Osteoblast (primary cell): Measurements from ENCODE around the gene CCDC178. TPM values are rescaled to one million over a fixed set of nuclear protein-coding genes. Genes with fewer than 3 reads are reported as not detected.

Experiments
- DNase-seq: peaks from one replicate; pipeline ENCODE4 v3.0.0; 2011; ENCODE audit warnings: low spot score, mixed read lengths; ENCODE audit not compliant: insufficient read length; ENCODE audit errors: missing footprints
- H2AFZ ChIP-seq: 2 replicates; pipeline ENCODE4 v1.6.0; 2011; ENCODE audit warnings: mild to moderate bottlenecking, low read length
- H3K27ac ChIP-seq: 2 replicates; pipeline ENCODE4 v1.5.1; 2011; ENCODE audit warnings: mild to moderate bottlenecking, low read depth, low read length, moderate library complexity
- H3K27me3 ChIP-seq: 2 replicates; pipeline ENCODE4 v1.6.0; 2012; ENCODE audit warnings: mild to moderate bottlenecking, control low read depth, inconsistent platforms, low read length, moderate library complexity; ENCODE audit not compliant: insufficient read depth
- H3K36me3 ChIP-seq: 2 replicates; pipeline ENCODE4 v1.5.1; 2011; ENCODE audit warnings: mild to moderate bottlenecking, low read length, control low read depth, moderate library complexity; ENCODE audit not compliant: insufficient read depth
- H3K4me1 ChIP-seq: 2 replicates; pipeline ENCODE4 v1.5.1; 2011; ENCODE audit warnings: mild to moderate bottlenecking, low read length, control low read depth, moderate library complexity; ENCODE audit not compliant: insufficient read depth
- H3K4me2 ChIP-seq: 2 replicates; pipeline ENCODE4 v1.6.0; 2011; ENCODE audit warnings: mild to moderate bottlenecking, low read length; ENCODE audit not compliant: insufficient read depth
- H3K4me3 ChIP-seq: fragments of 200-600 bp; sonication (generic); 3 replicates; pipeline ENCODE4 v1.5.1; 2012; ENCODE audit warnings: mild to moderate bottlenecking, low read length, inconsistent platforms; ENCODE audit not compliant: insufficient read depth
- H3K79me2 ChIP-seq: 2 replicates; pipeline ENCODE4 v1.6.0; 2012; ENCODE audit warnings: mild to moderate bottlenecking, low read length, control low read depth, inconsistent platforms; ENCODE audit not compliant: insufficient read depth
- H3K9me3 ChIP-seq: 2 replicates; pipeline ENCODE4 v1.5.1; 2011; ENCODE audit warnings: low read depth, low read length, control low read depth
- H4K20me1 ChIP-seq: 2 replicates; pipeline ENCODE4 v1.6.0; 2012; ENCODE audit warnings: mild to moderate bottlenecking, low read length, control low read depth; ENCODE audit not compliant: insufficient read depth
- total RNA-seq: library from RNA; depleted of rRNA; stranded (reverse); fragments of >200 nt; gene quantifications from 2 replicates; pipeline ENCODE4 v1.2.3, GENCODE V29; 2012
- TF ChIP-seq, protein P1 (sequence below): IDR thresholded peaks from 2 replicates; pipeline ENCODE4 v1.5.1; 2011; ENCODE audit warnings: mild to moderate bottlenecking, low read depth, low read length, moderate library complexity; ENCODE audit errors: extremely low read depth

CCDC178 gene
- total RNA-seq, 1 donor, result not detected

DNA sequence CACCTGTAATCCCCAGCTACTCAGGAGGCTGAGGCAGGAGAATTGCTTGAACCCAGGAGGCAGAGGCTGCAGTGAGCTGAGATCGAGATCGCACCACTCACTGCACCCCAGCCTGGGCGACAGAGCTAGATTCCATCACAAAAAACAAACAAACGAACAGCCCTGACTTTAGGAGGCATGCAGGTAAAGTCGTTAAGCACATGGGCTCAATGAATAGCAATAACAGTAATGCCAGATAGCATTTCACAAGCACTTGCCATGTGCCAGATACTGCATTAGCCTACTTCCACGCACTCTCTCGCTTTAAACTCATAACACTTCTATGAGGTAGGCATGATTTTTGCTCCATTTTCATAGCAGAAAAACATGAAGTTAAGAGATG, 532.1 kb downstream of the CCDC178 start:
- TF ChIP-seq, protein P1, sequence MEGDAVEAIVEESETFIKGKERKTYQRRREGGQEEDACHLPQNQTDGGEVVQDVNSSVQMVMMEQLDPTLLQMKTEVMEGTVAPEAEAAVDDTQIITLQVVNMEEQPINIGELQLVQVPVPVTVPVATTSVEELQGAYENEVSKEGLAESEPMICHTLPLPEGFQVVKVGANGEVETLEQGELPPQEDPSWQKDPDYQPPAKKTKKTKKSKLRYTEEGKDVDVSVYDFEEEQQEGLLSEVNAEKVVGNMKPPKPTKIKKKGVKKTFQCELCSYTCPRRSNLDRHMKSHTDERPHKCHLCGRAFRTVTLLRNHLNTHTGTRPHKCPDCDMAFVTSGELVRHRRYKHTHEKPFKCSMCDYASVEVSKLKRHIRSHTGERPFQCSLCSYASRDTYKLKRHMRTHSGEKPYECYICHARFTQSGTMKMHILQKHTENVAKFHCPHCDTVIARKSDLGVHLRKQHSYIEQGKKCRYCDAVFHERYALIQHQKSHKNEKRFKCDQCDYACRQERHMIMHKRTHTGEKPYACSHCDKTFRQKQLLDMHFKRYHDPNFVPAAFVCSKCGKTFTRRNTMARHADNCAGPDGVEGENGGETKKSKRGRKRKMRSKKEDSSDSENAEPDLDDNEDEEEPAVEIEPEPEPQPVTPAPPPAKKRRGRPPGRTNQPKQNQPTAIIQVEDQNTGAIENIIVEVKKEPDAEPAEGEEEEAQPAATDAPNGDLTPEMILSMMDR, result no peak
- no peak for DNase-seq
- H3K9me3 ChIP-seq, result no peaks in the 10 kb centered on the region
- no peak overlapping the region for H3K27ac ChIP-seq
- H4K20me1 ChIP-seq, result no peaks in the 10 kb centered on the region
- peaks cover 16% of the 10 kb centered on the region for H3K4me1 ChIP-seq
- H3K4me3 ChIP-seq, result no peak overlapping the region
- H3K79me2 ChIP-seq, result no peaks in the 10 kb centered on the region
- no peak overlapping the region for H3K4me2 ChIP-seq
- peaks cover 3% of the 10 kb centered on the region for H3K27me3 ChIP-seq
- no peak overlapping the region for H2AFZ ChIP-seq
- H3K36me3 ChIP-seq, result no peaks in the 10 kb centered on the region

GRCh38 chr18:32907648-32908423, 532.7 kb downstream of the CCDC178 start:
- Histone ChIP-seq H3K9me3 (no peaks in the 10 kb centered on the region), H3K27ac (no peak overlapping the region), H3K27me3 (peaks cover 3% of the 10 kb centered on the region), H3K4me2 (no peak overlapping the region), H3K4me3 (no peak overlapping the region), H3K79me2 (no peaks in the 10 kb centered on the region), H4K20me1 (no peaks in the 10 kb centered on the region), H3K36me3 (no peaks in the 10 kb centered on the region), H2AFZ (no peak overlapping the region), H3K4me1 (peaks cover 16% of the 10 kb centered on the region)
- DNase-seq, result no peak
- TF ChIP-seq, protein P1, result no peak

GRCh38 chr18:32907311-32907585, 533.3 kb downstream of the CCDC178 start:
- no peaks in the 10 kb centered on the region for H3K9me3 ChIP-seq
- peaks cover 3% of the 10 kb centered on the region for H3K27me3 ChIP-seq
- H4K20me1 ChIP-seq, result no peaks in the 10 kb centered on the region
- no peaks in the 10 kb centered on the region for H3K79me2 ChIP-seq
- H2AFZ ChIP-seq, result no peak overlapping the region
- no peak overlapping the region for H3K27ac ChIP-seq
- no peak overlapping the region for H3K4me2 ChIP-seq
- peaks cover 16% of the 10 kb centered on the region for H3K4me1 ChIP-seq
- TF ChIP-seq, protein P1, result no peak
- H3K36me3 ChIP-seq, result no peaks in the 10 kb centered on the region
- no peak for DNase-seq
- no peak overlapping the region for H3K4me3 ChIP-seq

DNA sequence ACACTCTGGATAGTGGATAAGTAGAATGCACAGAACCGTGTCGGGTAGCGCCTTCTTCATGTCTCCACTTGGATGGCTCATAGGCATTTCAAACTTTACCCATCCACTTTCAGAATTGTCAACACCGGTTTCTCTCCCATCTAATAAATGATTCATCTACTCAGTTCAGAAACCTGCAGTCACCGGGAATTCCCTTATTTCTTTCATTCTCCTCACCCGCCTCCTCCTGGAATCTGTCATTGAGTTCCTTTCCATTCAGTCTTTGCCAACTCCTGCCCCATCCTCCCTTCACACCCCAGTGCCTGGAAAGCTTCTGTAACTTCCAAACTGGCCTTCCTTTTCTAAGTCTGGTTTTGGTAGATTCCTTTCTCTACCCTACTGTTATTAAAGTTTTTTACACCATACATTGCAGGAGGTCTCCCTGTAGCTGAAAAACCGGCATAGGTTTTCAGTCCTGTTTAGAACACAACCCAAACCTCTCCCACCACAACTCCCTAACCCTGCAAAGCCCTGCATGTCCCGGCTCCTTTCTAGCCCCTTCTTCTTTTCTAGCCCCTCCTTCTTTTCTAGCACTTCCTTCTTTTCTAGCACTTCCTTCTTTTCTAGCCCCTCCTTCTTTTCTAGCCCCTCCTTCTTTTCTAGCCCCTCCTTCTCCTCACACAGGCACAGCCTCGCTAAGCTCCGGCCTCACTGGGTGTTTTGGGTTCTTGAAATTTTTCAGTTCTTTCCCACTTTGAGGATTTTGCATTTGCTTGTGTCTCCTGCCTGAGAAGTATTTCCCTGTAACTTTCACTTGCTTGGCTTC, 533.8 kb downstream of the CCDC178 start:
- Histone ChIP-seq H3K79me2 (no peaks in the 10 kb centered on the region), H3K27ac (no peak overlapping the region), H3K4me2 (peak overlapping the region; percentile 7), H4K20me1 (no peaks in the 10 kb centered on the region), H2AFZ (no peak overlapping the region), H3K4me1 (peaks cover 11% of the 10 kb centered on the region), H3K27me3 (peaks cover 7% of the 10 kb centered on the region), H3K36me3 (no peaks in the 10 kb centered on the region), H3K4me3 (no peak overlapping the region), H3K9me3 (no peaks in the 10 kb centered on the region)
- TF ChIP-seq, protein P1, result no peak
- no peak for DNase-seq
